Gastrocnemius medialis (tissue), 4 donors: Measurements from ENCODE around the gene NXPH3. TPM values are rescaled to one million over a fixed set of nuclear protein-coding genes. Genes with fewer than 3 reads are reported as not detected.

ENCODE experiments used
- ATAC-seq, 2 donors: fragments of 150-250 bp; one replicate each; pipeline ENCODE4 v1.9.1; 2016
- DNase-seq, 2 donors: peaks; one replicate each; pipeline ENCODE4 v3.0.0-alpha.2; 2019
- H3K27ac ChIP-seq, 4 donors: fragments of 200-600 bp; sonication (generic); 1 replicate in 1 of 4; 2 replicates in 3 of 4; pipeline ENCODE4 v1.5.1; 2016 to 2018; ENCODE audit warnings: mild to moderate bottlenecking in 2 of 4, moderate library complexity in 1 of 4
- H3K27me3 ChIP-seq, 3 donors: fragments of 200-600 bp; sonication (generic) in 2 of 3; 1 replicate in 1 of 3; 2 replicates in 2 of 3; pipeline versions ENCODE4 v1.5.1 to v1.6.0; 2016 to 2019; ENCODE audit warnings: mild to moderate bottlenecking in 1 of 3, moderate library complexity in 1 of 3
- H3K36me3 ChIP-seq, 2 donors: fragments of 200-600 bp; sonication (generic) in 1 of 2; one replicate each; pipeline ENCODE4 v1.5.1; 2017 to 2018
- H3K4me1 ChIP-seq, 2 donors: fragments of 200-600 bp; sonication (generic) in 1 of 2; one replicate each; pipeline ENCODE4 v1.5.1; 2016 to 2017; ENCODE audit warnings: mild to moderate bottlenecking in 2 of 2
- H3K4me3 ChIP-seq, 4 donors: fragments of 200-600 bp; sonication (generic) in 3 of 4; 1 replicate in 1 of 4; 2 replicates in 3 of 4; pipeline ENCODE4 v1.5.1; 2016 to 2019; ENCODE audit warnings: mild to moderate bottlenecking in 2 of 4
- H3K9me3 ChIP-seq, 3 donors: fragments of 200-600 bp; sonication (generic) in 2 of 3; 1 replicate in 1 of 3; 2 replicates in 2 of 3; pipeline ENCODE4 v1.5.1; 2016 to 2019
- POLR2A ChIP-seq, 2 donors: fragments of 450-650 bp; IDR thresholded peaks; one replicate each; pipeline ENCODE4 v1.6.1; 2017; ENCODE audit warnings: antibody characterized with exemption in 2 of 2, mild to moderate bottlenecking in 2 of 2, moderate library complexity in 2 of 2
- in situ Hi-C, 4 donors: fragments of 200-750 bp; cut with MboI; loops; one replicate each; pipeline versions ENCODE4 v1.15.0 to v1.8.0; 2017; ENCODE audit warnings: low sequenced_read_pairs in 4 of 4
- intact Hi-C: fragments of 100-400 bp; cut with DNase I; formaldehyde crosslinking; loops from one replicate; pipeline ENCODE4 v1.15.1; 2023; ENCODE audit warnings: low total_unique reads
- total RNA-seq, 4 donors: library from RNA; depleted of rRNA; stranded (reverse); fragments of >200 nt; gene quantifications; one replicate each; pipeline versions ENCODE4 v1.1.0 to v1.2.3, GENCODE V29; 2016
- TF ChIP-seq, protein P1 (sequence below), 5 experiments: fragments of 450-650 bp in 3 of 5; fragments of 200-600 bp in 2 of 5; sonication (generic) in 2 of 5; IDR thresholded peaks in 4 of 5; conservative IDR thresholded peaks in 1 of 5; 1 replicate in 4 of 5; 2 replicates in 1 of 5; pipeline ENCODE4 v1.5.1; 2016 to 2019; ENCODE audit warnings: antibody characterized with exemption in 5 of 5, mild to moderate bottlenecking in 3 of 5, moderate library complexity in 3 of 5

Gene NXPH3
- total RNA-seq, 4 donors from 2014 or later = 1.3 to 3.0 (median 1.7) TPM

DNA sequence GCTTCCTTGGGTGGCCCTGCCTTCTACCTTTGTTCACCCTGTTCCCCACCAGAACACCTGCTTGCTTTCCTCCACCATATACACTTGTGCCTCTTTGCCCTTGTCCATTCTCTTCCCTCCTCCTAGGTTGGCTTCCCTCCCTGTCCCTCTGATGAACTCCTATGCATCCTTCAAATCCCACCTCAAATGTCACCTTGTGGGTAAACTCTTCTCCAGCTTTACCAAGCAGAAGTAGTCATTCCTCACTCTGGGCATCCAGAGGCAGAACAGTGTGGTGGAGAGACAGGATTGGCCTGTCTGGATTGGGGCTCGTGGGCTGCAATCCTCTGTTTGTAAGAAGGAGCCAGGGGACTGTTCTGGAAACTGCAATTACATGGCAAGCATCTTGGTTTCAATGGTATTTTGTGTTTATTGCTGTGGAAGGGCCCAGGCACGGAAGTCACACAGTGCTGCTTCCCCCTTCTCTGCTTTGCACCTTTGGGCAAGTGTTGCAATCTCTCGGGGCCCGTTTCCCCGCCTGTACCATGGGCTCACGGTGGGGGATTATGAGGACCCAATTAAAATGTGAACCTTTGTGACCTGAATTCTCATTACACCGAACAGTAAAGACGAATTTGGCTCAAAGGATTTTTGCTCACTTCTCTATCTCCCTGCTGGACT lies 21.9 kb upstream of the NXPH3 start:
- H3K9me3 ChIP-seq = no peaks in the 10 kb centered on the region
- ATAC-seq = no peak

DNA sequence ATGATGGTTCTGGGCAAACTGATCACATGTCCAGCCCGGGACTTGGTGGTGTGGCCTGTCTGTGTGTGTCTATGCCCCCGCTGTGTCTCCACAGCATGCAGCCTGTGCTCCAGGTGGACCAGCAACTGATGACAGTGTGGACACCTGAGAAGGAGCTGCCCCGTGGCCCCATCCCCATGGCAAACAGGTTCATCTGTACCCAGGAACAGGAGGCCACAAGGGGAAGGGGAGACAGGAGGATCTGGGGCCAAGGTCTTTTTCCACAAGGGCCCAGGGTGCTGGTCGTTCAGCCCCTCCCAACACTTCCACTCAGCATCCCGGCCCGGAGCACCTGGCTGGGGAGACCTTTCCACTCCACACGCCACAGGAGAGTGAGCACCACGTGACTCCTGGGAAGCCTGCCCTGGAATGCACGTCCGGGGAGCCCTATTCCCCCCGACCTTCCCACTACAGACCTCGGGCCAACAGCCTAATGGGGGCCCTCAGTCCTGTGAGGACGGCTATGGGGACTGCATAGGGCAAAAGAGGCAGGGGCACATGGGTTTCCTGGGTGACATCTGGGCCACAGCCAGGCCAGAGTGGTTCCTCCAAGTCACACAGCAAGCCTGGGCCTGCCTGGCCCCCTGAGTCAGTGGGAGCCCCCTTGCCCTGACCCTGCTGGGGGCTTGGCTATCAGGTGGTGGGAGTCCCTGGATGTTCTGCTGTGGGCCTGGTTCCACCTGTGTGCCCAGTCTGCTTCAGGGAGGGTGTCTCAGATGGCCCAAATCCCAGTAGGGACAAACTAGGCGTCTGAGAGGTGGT lies 20.8 kb upstream of the NXPH3 start:
- in situ Hi-C loops (loop anchor here (5.0 to 25.0 kb wide), 4 partner anchors 58 to 432 kb away; partner anchors contain the start of genes DLX3 (in 3 of the 4) and NGFR (in 2 of the 4)), intact Hi-C loops (no loop called here)
- Histone ChIP-seq H3K36me3 (no peaks in the 10 kb centered on the region), H3K27me3 (no peaks in the 10 kb centered on the region), H3K4me3 (no peak overlapping the region), H3K4me1 (peaks cover 5 to 6% of the 10 kb centered on the region in 2 donors), H3K27ac (no peak overlapping the region), H3K9me3 (no peaks in the 10 kb centered on the region)
- DNase-seq (no peak), ATAC-seq (no peak)
- no peak for TF ChIP-seq POLR2A (IDR thresholded peaks at IDR 0.05)
- TF ChIP-seq, protein P1, sequence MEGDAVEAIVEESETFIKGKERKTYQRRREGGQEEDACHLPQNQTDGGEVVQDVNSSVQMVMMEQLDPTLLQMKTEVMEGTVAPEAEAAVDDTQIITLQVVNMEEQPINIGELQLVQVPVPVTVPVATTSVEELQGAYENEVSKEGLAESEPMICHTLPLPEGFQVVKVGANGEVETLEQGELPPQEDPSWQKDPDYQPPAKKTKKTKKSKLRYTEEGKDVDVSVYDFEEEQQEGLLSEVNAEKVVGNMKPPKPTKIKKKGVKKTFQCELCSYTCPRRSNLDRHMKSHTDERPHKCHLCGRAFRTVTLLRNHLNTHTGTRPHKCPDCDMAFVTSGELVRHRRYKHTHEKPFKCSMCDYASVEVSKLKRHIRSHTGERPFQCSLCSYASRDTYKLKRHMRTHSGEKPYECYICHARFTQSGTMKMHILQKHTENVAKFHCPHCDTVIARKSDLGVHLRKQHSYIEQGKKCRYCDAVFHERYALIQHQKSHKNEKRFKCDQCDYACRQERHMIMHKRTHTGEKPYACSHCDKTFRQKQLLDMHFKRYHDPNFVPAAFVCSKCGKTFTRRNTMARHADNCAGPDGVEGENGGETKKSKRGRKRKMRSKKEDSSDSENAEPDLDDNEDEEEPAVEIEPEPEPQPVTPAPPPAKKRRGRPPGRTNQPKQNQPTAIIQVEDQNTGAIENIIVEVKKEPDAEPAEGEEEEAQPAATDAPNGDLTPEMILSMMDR (IDR thresholded peaks at IDR 0.05 in 4 of 5, conservative IDR thresholded peaks at IDR 0.05 in 1 of 5) = no peak

More for the DNA sequence above, 21.9 kb upstream of the NXPH3 start:
- TF ChIP-seq, protein P1 (IDR thresholded peaks at IDR 0.05 in 4 of 5, conservative IDR thresholded peaks at IDR 0.05 in 1 of 5) = no peak
- no peak for TF ChIP-seq POLR2A (IDR thresholded peaks at IDR 0.05)
- H3K27ac ChIP-seq = no peak overlapping the region
- no peaks in the 10 kb centered on the region for H3K27me3 ChIP-seq
- in situ Hi-C loops (loop anchor here (5.0 to 25.0 kb wide), 4 partner anchors 57 to 433 kb away; partner anchors contain the start of genes DLX3 (in 3 of the 4) and NGFR (in 2 of the 4)), intact Hi-C loops (no loop called here)
- H3K4me1 ChIP-seq = peaks cover 5 to 6% of the 10 kb centered on the region in 2 donors
- DNase-seq = no peak
- H3K36me3 ChIP-seq = no peaks in the 10 kb centered on the region
- H3K4me3 ChIP-seq = no peak overlapping the region

DNA sequence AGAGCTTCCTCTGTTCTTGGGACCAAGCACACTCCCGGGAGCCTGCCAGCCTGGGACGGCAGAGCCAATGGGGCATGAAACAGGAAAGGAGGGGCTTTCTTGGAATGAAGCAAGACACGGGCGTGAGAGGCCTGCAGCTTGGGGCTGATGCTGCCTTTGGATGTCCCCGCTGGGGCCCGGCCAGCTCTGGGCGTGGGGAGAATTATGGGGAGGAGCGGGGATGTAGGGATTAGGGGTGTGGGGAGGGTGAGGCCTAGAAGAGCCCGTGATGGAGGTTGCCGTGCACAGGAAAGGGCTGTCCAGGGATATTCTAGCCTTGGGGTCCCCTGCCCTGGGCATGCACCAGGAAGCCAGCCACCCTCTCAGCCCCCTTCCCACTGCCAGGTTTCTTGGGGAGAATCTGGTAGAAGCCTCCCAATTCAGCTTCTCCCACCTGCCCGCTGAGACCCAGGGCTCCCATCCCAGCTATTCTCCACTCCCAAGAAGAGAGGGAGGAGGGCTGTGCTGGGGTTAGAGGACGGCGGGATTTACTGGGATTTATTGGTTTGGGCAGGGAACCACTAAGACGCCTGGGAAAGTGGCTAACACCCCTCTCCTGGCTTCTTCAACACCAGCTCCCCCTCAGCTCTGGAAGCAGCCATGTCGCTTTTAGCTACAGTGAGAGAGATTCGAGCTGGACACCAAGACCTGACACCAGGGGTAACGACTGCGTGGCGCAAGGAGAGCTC lies 20.0 kb upstream of the NXPH3 start:
- intact Hi-C loops = no loop called here
- DNase-seq (no peak), ATAC-seq (no peak)
- TF ChIP-seq, protein P1 (IDR thresholded peaks at IDR 0.05 in 4 of 5, conservative IDR thresholded peaks at IDR 0.05 in 1 of 5) = no peak
- TF ChIP-seq POLR2A (IDR thresholded peaks at IDR 0.05) = no peak
- H3K36me3 ChIP-seq = no peaks in the 10 kb centered on the region
- H3K9me3 ChIP-seq = no peaks in the 10 kb centered on the region
- H3K4me3 ChIP-seq = no peak overlapping the region
- H3K4me1 ChIP-seq = peaks cover 5 to 6% of the 10 kb centered on the region in 2 donors
- no peaks in the 10 kb centered on the region for H3K27me3 ChIP-seq
- no peak overlapping the region for H3K27ac ChIP-seq
- in situ Hi-C loops = loop anchor here (10.0 to 25.0 kb wide), 3 partner anchors 121 to 432 kb away; partner anchors contain the start of gene DLX3 (in 3 of the 4)

DNA sequence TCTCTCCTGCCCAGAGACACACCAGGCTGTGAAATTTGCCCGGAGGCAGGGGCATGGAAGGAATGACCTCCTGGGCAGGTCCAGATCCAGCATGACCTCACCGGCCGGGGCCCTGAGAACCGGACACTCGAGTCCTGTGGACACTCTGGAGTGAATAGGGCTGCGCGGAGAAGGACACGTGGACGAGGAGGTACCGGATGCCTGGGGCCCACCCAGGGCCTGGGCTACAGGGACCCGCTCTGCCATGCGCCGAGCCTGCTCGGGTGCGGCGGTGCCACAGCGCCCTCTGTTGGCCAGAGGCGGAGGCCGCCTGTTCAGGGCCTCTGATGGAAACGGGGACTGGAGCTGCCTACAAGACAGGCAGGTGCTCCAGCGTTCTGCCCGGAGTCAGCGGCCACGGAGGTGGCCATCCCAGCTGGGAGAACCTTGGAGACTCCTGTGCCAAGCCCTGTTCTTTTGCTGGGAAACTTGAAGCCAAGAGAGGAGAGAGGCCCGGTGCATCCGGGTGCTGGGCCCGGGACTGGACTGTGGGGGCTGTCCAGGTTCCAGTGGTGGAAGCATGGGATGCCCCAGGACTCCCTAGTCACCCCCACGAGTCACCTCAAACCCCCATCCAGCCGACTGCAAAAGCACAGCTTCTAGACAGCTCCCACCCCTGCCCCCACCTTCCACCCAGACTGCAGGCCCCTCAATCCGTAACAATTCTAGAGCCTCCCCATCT lies 19.3 kb upstream of the NXPH3 start:
- Histone ChIP-seq H3K9me3 (no peaks in the 10 kb centered on the region), H3K27ac (no peak overlapping the region), H3K27me3 (no peaks in the 10 kb centered on the region), H3K4me3 (no peak overlapping the region), H3K36me3 (no peaks in the 10 kb centered on the region), H3K4me1 (peaks cover 5 to 6% of the 10 kb centered on the region in 2 donors)
- intact Hi-C loops = no loop called here
- peak in 1 of 2 donors; percentile 58 for DNase-seq
- in situ Hi-C loops = loop anchor here (10.0 to 25.0 kb wide), 3 partner anchors 122 to 431 kb away; partner anchors contain the start of gene DLX3 (in 3 of the 4)
- peak; percentile 76 to 81 for ATAC-seq
- no peak for TF ChIP-seq POLR2A (IDR thresholded peaks at IDR 0.05)
- TF ChIP-seq, protein P1 (IDR thresholded peaks at IDR 0.05 in 4 of 5, conservative IDR thresholded peaks at IDR 0.05 in 1 of 5) = peak; percentile 80 to 98 (median 96)
